ENCODE measurements around the gene LRBA.

Gene LRBA

GRCh38 chr4:150343796-150344195 lies 671.3 kb downstream of the LRBA start:
- no peak for DNase-seq

- no peak for DNase-seq
Observed at GRCh38 chr4:150342945-150343344, 672.1 kb downstream of the LRBA start.

GRCh38 chr4:150337734-150338133 lies 677.4 kb downstream of the LRBA start:
- no peak for DNase-seq

- no peak for DNase-seq
Observed at GRCh38 chr4:150336676-150337412, 678.2 kb downstream of the LRBA start.

- no peak for DNase-seq
Observed at GRCh38 chr4:150332961-150333360, 682.1 kb downstream of the LRBA start.

GRCh38 chr4:150332086-150332485 lies 683.0 kb downstream of the LRBA start:
- DNase-seq, result no peak

GRCh38 chr4:150329373-150329772 lies 685.7 kb downstream of the LRBA start:
- DNase-seq, result no peak

GRCh38 chr4:150328496-150328895 lies 686.6 kb downstream of the LRBA start:
- DNase-seq, result no peak

GRCh38 chr4:150327262-150327780 lies 687.8 kb downstream of the LRBA start:
- no peak for DNase-seq

GRCh38 chr4:150325872-150326271 lies 689.2 kb downstream of the LRBA start:
- no peak for DNase-seq

- DNase-seq, result no peak
Observed at GRCh38 chr4:150323406-150324325, 691.4 kb downstream of the LRBA start.

GRCh38 chr4:150322646-150323045 lies 692.4 kb downstream of the LRBA start:
- no peak for DNase-seq

- no peak for DNase-seq
Observed at GRCh38 chr4:150321113-150321512, 694.0 kb downstream of the LRBA start.

- DNase-seq, result no peak
Observed at GRCh38 chr4:150318971-150319370, 696.1 kb downstream of the LRBA start.

- DNase-seq, result no peak
Observed at GRCh38 chr4:150318527-150318926, 696.6 kb downstream of the LRBA start.

GRCh38 chr4:150316332-150317205 lies 698.5 kb downstream of the LRBA start:
- no peak for DNase-seq

- DNase-seq, result no peak
Observed at GRCh38 chr4:150315691-150316090, 699.4 kb downstream of the LRBA start.

GRCh38 chr4:150315175-150315574 lies 699.9 kb downstream of the LRBA start:
- DNase-seq, result no peak

GRCh38 chr4:150314031-150314430 lies 701.1 kb downstream of the LRBA start:
- DNase-seq, result no peak

GRCh38 chr4:150310159-150310895 lies 704.8 kb downstream of the LRBA start:
- DNase-seq, result no peak

GRCh38 chr4:150308824-150309472 lies 706.1 kb downstream of the LRBA start:
- DNase-seq, result no peak

- no peak for DNase-seq
Observed at GRCh38 chr4:150306719-150307118, 708.4 kb downstream of the LRBA start.

All from femur (tissue), 1 donor.